GM19452 (cell line): ENCODE data around the gene ZDHHC11B.
"Not testable (repeated sequence)": the region's sequence is repeated elsewhere in the genome, so short reads cannot be mapped to it uniquely, and the experiment has no call there.

Experiments
- ATAC-seq: cut with Tn5 transposase; IDR thresholded peaks from one replicate; pipeline ENCODE4 v1.9.1; 2021; ENCODE audit not compliant: unreplicated experiment

ZDHHC11B gene

DNA sequence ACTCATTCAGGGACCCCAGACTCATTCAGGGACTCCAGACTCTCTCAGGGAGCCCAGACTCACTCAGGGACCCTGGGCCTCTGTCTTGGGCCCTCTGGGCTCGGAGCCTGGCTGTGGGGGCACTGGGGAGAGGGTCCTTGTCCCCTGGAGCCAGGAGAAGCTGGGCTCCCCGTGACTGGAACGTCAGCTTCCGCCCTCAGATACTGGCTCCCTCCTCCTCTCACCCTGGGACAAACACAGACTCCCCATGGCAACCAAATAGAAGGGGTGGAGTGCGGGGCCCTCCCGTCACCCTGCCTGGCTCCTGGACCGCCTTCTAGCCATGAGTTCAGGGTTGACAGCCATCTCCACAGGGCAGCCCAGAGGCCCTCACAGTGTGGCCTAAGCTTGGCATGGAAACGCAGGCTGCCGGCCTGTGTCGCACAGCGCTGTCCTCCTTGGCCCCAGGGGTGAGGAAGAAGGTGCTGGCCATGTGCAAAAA lies 27.6 kb downstream of the ZDHHC11B start:
- no peak for ATAC-seq

DNA sequence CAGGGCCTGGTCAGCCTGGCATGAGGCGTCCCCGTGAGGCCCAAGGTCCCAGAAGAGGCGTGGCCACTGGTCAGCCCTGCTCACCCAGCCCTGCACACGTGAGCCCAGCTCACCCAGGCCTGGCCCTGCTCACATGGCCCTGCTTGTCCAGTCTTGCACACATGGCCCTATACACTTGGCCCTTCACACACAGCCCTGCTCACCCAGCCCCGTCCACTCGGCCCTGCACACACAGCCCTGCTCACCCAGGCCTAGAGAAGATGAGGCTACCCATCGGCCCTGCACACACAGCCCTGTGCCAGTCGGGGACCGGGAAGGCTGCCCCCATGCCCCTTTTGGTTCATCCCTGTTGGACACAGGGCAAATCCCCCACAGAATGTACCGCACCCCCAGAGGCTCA lies 28.4 kb downstream of the ZDHHC11B start:
- ATAC-seq = no peak

DNA sequence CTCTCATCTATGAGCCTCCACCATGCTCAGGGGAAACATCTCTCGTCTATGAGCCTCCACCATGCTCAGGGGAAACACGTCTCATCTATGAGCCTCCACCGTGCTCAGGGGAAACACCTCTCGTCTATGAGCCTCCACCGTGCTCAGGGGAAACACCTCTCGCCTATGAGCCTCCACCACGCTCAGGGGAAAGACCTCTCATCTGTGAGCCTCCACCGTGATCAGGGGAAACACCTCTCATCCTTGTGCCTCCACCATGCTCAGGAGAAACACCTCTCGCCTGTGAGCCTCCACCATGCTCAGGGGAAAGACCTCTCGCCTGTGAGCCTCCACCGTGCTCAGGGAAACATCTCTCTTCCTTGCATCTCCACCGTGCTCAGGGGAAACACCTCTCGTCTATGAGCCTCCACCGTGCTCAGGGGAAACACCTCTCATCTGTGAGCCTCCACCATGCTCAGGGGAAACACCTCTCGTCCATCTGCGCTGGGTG lies 30.3 kb downstream of the ZDHHC11B start:
- ATAC-seq = not testable (repeated sequence)

- not testable (repeated sequence) for ATAC-seq
These were observed 30.9 kb downstream of the ZDHHC11B start for GRCh38 chr5:753567-754142.

DNA sequence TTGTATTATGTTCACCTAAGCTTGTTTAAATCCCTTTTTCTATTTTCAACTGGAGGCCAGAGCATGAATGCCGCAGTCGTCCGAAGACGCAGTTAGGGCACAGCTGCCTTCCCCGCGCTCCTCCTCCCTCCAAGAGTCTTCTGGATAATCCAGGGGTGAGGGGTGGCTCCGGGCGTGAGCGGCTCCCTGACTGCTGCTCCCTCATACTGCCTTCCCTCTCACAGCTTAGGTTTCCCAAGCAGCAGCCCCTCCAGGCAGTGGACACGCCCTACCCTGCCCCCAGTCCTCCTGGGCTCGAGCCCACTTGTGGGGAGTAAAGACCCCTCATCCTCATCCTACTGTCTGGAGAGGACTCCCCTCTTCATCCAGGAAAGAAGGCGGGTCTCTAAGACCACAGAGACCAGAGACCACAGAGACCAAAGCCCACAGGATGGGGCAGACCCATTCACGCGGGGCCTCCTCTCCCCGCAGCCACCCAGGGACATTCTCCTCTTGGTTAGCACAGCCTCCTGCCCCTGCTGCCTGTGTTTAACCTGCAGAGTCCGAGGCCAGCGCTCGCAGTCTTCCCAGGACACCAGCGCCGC lies 31.9 kb downstream of the ZDHHC11B start:
- ATAC-seq = not testable (repeated sequence)

DNA sequence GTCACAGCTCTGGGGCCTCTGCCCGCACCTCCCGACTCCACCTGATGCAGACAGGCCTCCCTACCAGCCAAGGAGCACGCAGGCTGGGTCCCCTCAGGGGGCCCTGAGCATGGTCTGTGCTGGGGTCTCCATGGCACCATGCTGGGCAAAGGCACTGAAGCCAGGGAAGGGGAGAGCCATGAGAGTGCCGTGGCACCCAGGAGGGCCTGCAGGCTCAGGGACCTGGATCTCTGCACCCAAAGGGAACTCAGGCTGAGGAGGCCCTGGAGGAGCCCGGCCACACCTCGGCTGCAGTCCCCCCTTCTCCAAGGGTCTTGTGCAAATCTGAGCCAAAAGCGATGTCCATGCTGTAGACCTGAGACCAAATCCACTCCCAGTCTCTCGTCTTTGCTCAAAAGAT lies 32.5 kb downstream of the ZDHHC11B start:
- not testable (repeated sequence) for ATAC-seq

DNA sequence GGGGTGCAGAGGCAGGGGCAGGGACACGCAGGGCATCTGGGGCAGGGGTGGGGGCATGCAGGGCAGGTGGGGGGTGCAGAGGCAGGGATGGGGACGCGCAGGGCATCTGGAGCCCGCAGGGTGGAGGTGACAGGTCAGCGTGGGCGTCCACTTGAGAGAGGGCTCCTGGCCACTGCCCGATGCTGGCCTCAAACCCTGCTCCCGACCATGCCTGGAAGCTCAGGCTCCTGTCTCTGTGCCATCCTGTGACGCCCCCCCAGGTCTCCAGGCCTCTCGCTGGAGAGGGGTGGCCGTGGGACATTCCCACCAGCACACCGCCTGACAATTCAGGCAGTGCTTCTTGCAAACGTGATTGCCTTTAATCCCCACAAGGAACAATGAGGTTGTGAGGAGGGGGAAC lies 33.0 kb downstream of the ZDHHC11B start:
- ATAC-seq = no peak

GRCh38 chr5:750226-750625 lies 34.3 kb downstream of the ZDHHC11B start:
- ATAC-seq = not testable (repeated sequence)

DNA sequence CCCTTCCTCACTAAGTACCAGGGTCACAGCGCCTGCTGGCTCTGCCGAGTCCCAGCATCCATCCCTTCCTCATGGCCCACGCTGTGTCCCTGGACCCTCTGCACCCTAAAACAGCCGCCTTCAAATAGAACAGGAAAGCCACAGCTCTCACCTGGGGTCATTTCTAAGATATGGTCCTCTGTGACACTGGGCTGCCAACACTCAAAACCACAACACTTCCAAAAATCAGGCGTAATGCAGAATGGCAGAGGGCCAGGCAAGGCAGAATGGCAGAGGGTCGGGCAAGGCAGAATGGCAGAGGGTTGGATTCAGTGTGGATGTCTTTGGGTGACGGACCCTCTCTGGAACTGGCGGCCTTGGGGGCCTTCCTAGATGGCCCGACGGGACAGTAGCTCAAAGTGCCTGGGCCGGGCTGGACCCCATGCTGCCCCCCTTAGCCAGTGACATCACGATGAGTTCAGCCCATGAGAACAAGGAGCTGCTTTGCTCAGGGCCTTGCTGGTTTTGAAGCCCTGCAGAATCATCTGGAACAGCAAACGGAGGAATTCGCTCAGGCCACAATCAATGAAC lies 35.3 kb downstream of the ZDHHC11B start:
- no peak for ATAC-seq

DNA sequence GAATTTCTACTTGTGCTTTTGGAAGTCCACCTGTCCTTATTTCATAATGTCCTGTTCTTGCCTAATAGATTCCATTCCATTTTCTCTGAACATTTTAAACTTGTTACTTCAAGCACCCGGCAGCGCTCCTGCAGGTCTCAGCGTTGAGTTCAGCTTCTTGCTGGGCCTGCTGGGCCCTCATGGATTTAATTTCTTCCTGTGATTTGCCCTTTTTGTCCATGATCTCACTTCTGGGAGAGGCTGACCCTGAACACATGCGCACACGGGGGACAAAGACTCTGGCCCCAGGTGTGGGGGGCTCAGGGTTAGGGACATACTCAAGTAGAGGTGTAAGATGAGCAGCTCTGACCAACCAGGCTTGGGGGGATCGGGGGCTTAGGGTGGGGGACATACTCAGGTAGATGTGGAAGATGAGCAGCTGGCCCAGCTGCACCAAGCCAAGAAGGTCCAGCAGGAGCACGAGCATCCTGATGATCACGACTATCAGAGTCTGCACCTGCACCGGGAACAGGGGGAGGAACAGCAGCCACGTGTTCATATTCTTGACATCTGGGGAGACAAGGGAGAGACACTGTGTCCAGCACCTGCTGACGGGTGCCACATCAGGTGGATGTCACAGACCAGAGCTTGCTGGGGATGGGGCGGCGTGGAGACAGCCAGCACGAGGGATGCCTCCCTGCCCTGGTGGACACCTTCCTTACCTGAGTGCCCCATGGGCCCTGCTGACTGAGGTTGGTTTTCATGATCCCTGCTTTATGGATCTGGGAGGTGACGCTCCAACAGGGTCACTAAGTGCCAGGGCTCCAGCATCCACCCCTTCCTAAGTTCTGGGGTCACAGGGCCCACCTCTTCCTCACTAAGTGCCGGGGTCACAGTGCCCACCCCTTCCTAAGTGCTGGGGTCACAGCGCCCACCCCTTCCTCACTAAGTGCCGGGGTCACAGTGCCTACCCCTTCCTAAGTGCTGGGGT lies 36.2 kb downstream of the ZDHHC11B start:
- ATAC-seq = not testable (repeated sequence)

GRCh38 chr5:747303-747844 lies 37.2 kb downstream of the ZDHHC11B start:
- ATAC-seq = not testable (repeated sequence)

- ATAC-seq = no peak
These were observed 38.2 kb downstream of the ZDHHC11B start for GRCh38 chr5:746258-746761.

DNA sequence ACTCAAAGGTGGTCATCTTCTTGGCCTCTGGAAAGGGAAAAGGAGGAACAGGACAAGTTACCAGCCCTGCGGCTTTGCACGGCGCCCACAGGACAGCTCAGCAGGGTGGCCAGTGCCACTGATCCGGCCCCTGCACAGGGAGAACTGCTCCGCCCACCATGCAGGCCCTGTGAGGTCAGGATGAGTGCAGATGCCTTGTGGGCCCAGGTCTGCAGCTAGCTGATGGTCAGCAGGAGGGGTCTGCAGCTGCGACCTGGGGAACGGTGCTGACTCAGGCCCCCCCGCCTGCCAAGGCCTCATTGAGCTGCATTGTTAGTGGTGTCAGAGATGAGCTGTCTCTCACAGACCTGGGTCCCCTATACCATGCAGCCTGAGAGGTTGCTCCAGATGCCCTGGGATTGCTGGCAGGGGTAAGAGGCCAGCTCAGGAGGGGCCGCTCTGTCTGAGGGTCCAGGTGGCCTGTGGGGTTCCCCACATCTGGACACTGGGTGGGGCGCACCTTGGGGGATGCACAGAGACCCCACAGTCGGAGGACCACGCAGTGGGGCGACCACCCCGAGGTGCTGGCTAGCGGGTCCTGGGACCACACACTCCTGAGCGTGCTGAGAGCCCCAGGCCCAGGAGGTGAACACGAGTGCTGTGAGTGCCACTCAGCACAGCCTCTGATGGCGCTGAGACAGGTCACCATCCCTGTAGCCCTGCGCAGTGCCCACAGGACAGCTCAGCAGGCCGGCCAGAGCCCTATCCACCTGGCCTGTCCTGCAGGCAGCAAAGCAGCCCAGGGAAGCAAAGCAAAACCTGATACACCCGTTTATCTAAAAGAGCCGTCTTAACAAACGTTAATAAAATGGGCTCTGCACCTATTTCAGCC lies 39.0 kb downstream of the ZDHHC11B start:
- ATAC-seq = not testable (repeated sequence)

DNA sequence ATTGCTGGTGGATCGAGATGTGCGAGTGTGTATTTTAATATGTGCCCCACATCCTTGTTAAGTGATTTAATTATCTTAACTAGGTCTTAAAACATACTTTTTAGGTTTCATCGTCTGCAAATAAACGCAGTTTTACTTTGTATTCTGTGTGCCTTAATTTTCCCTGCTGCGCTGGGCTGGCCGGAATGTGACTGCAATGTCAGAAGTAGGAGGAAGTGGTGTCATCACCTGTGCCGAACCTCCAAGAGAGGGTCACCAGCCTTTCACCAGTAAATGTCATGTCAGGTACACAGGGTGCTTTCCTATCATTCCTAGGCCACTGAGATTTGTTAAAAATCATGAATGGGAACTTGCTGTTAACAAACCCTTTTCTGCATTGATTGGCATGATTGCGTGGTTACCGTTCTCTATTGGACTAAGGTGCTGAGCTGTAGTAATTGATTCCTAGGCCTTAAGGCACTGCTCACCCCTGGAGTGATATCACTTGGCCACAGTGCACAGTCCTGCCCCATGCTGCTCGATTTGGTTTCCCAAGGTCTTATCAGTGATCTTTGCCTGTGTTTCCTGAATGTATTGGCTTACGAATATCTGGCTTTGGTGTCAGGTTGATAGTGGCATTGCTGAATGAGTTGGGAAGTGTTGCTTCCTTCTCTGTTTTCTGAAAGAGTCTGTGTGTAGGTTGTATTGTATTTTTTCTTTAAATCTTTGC lies 40.7 kb downstream of the ZDHHC11B start:
- ATAC-seq = not testable (repeated sequence)

GRCh38 chr5:742276-742675 lies 42.3 kb downstream of the ZDHHC11B start:
- ATAC-seq = not testable (repeated sequence)

DNA sequence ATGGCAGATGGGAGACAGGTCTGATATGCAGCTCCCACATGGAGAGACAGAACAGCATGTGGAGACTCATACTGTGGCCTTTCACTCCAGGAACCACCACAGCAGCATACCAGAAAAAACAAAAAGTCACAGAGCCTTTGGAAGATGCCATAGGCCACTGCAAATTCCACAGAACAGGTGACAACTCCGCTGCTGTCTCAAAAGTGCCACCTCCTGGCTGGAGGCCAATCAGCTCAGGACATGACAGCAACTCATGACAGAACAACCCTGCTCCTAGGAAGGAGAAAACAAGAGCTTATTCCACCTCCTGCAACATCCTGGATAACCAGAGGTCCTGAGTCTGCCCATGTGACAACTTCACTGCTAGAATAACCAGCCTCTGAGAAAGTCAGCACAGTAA lies 50.4 kb downstream of the ZDHHC11B start:
- ATAC-seq = not testable (repeated sequence)

DNA sequence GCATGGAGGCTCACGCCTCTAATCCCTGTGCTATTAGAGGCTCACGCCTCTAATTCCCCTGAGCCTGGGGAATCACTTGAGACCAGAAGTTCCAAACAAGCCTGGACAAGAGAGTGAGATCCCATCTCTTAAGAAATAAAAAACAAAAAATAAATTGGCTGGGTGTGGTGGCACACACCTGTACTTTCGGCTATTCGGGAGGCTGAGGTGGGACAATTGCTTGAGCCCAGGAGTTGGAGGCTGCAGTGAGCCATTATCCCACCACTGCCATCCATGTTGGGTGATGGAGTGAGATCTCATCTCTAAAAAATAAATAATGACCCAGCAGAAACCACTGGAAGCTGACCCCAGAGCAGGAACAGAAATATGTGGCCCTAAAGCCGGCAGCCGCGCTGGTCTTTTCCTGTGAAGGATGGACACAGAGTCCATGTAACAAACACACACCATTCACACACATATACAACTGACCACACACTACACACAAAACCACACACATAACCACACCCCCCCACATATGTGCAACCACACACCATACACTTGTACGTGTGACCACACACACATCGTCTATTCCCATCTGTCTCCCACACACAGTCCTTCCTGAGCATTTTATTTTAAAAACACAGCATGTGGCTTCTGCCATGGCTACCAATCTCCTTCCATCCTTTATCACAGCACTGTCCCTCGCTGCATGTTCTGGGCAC lies 51.6 kb downstream of the ZDHHC11B start:
- ATAC-seq = not testable (repeated sequence)

- not testable (repeated sequence) for ATAC-seq
These were observed 55.3 kb downstream of the ZDHHC11B start for GRCh38 chr5:729225-729624.
